OCI-LY7 (cell line): ENCODE data around the gene TOP3A. TPM values are rescaled to one million over a fixed set of nuclear protein-coding genes. Genes with fewer than 3 reads are reported as not detected.

Experiments used
- BruUV-seq: library from RNA; stranded (reverse); fragments of 400-500 nt; replicated peaks from 2 replicates; lab custom pipeline; 2021; lab: Mats Ljungman, UMichigan
- CTCF ChIA-PET: fragments of 300-600 bp; sonication (Branson Sonifier 250); formaldehyde crosslinking; loops from one replicate; lab custom pipeline; 2022; ENCODE audit warnings: antibody characterized with exemption; ENCODE audit not compliant: unreplicated experiment; lab: Charles Lee
- POLR2A ChIA-PET: fragments of 300-600 bp; sonication (Branson Sonifier 250); formaldehyde crosslinking; loops from one replicate; lab custom pipeline; 2022; ENCODE audit warnings: antibody characterized with exemption; lab: Charles Lee
- DNase-seq: peaks from one replicate; pipeline ENCODE4 v3.0.0-alpha.2; 2015; ENCODE audit warnings: low spot score
- H2AFZ ChIP-seq: fragments of 200-600 bp; sonication (generic), shearing (Covaris generic); 2 replicates; pipeline ENCODE4 v1.6.1; 2014; ENCODE audit warnings: mild to moderate bottlenecking, antibody characterized with exemption, low read length, moderate library complexity
- H3K27ac ChIP-seq: fragments of 200-600 bp; sonication (generic); 2 replicates; pipeline ENCODE4 v1.5.1; 2014; ENCODE audit warnings: mixed run types, low read depth, mild to moderate bottlenecking, moderate library complexity, low read length, inconsistent platforms; ENCODE audit not compliant: poor library complexity, severe bottlenecking
- H3K36me3 ChIP-seq: fragments of 200-600 bp; sonication (generic); 2 replicates; pipeline ENCODE4 v1.6.1; 2014; ENCODE audit warnings: mild to moderate bottlenecking, antibody characterized with exemption, low read length, moderate library complexity, mixed read lengths; ENCODE audit not compliant: insufficient read depth
- H3K4me1 ChIP-seq: fragments of 200-600 bp; sonication (generic); 2 replicates; pipeline ENCODE4 v1.5.1; 2014; ENCODE audit warnings: mild to moderate bottlenecking, low read length; ENCODE audit not compliant: insufficient read depth, poor library complexity, severe bottlenecking
- H3K4me2 ChIP-seq: fragments of 200-600 bp; sonication (generic); 2 replicates; pipeline ENCODE4 v1.6.1; 2014; ENCODE audit warnings: mild to moderate bottlenecking, low read length
- H3K4me3 ChIP-seq: fragments of 200-600 bp; sonication (generic); 2 replicates; pipeline ENCODE4 v1.5.1; 2014; ENCODE audit warnings: mild to moderate bottlenecking, low read depth, low read length; ENCODE audit not compliant: poor library complexity, severe bottlenecking
- H3K79me2 ChIP-seq: fragments of 200-600 bp; sonication (generic); 2 replicates; pipeline ENCODE4 v1.6.1; 2016; ENCODE audit warnings: low read depth, mild to moderate bottlenecking, low read length, moderate library complexity, mixed read lengths; ENCODE audit not compliant: insufficient read depth
- H3K9me2 ChIP-seq: fragments of 200-600 bp; sonication (generic); 2 replicates; pipeline ENCODE4 v1.6.1; 2016; ENCODE audit warnings: mild to moderate bottlenecking, low read length, mixed read lengths; ENCODE audit not compliant: insufficient read depth
- H3K9me3 ChIP-seq: fragments of 200-600 bp; sonication (generic); 2 replicates; pipeline ENCODE4 v1.6.1; 2014; ENCODE audit warnings: mild to moderate bottlenecking, mixed run types, low read length, mixed read lengths
- H4K20me1 ChIP-seq: fragments of 200-600 bp; sonication (generic); 2 replicates; pipeline ENCODE4 v1.6.1; 2014; ENCODE audit warnings: mild to moderate bottlenecking, antibody characterized with exemption, low read length, moderate library complexity, mixed read lengths; ENCODE audit not compliant: insufficient read depth
- EZH2phosphoT487 ChIP-seq: fragments of 200-600 bp; sonication (generic); IDR thresholded peaks from 2 replicates; pipeline ENCODE4 v1.6.1; 2018; ENCODE audit warnings: low read depth, borderline replicate concordance, mild to moderate bottlenecking, mixed run types, antibody characterized with exemption, low read length, moderate library complexity, mixed read lengths
- intact Hi-C: fragments of 100-400 bp; cut with micrococcal nuclease; formaldehyde crosslinking; loops from one replicate; pipeline ENCODE4 v1.10.0; 2022; ENCODE audit not compliant: unreplicated experiment
- total RNA-seq, 2 experiments: library from RNA; depleted of rRNA in 1 of 2; stranded (reverse); fragments of >200 nt in 1 of 2; shearing (Covaris generic) in 1 of 2; gene quantifications; 2 replicates each; pipeline ENCODE4 v1.2.3, GENCODE V29; 2014 to 2022
- TF ChIP-seq, protein P1 (sequence below): fragments of 200-600 bp; sonication (generic); conservative IDR thresholded peaks from 2 replicates; pipeline ENCODE4 v1.5.1; 2014; ENCODE audit warnings: mild to moderate bottlenecking, antibody characterized with exemption, low read length, moderate library complexity, mixed read lengths

The TOP3A gene
- total RNA-seq, 2 experiments from 2014 or later = 48.3 to 64.4 TPM

- Histone ChIP-seq H3K79me2 (peaks cover 16% of the 10 kb centered on the region), H3K27ac (no peak overlapping the region), H3K4me2 (no peak overlapping the region), H3K4me3 (no peak overlapping the region), H2AFZ (no peak overlapping the region), H3K4me1 (peaks cover 35% of the 10 kb centered on the region), H3K9me3 (no peaks in the 10 kb centered on the region), H4K20me1 (no peaks in the 10 kb centered on the region; the same call in 1 of the 2 replicates), H3K9me2 (no peaks in the 10 kb centered on the region), H3K36me3 (peaks cover 39% of the 10 kb centered on the region)
- no peak for TF ChIP-seq EZH2phosphoT487
- TF ChIP-seq, protein P1, sequence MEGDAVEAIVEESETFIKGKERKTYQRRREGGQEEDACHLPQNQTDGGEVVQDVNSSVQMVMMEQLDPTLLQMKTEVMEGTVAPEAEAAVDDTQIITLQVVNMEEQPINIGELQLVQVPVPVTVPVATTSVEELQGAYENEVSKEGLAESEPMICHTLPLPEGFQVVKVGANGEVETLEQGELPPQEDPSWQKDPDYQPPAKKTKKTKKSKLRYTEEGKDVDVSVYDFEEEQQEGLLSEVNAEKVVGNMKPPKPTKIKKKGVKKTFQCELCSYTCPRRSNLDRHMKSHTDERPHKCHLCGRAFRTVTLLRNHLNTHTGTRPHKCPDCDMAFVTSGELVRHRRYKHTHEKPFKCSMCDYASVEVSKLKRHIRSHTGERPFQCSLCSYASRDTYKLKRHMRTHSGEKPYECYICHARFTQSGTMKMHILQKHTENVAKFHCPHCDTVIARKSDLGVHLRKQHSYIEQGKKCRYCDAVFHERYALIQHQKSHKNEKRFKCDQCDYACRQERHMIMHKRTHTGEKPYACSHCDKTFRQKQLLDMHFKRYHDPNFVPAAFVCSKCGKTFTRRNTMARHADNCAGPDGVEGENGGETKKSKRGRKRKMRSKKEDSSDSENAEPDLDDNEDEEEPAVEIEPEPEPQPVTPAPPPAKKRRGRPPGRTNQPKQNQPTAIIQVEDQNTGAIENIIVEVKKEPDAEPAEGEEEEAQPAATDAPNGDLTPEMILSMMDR = peak; percentile 59
- no TSS peak for BruUV-seq
- ChIA-PET CTCF (no interaction called here), POLR2A (no interaction called here)
- no peak for DNase-seq
- intact Hi-C loops = no loop called here
Observed at GRCh38 chr17:18321309-18321708, 6.5 kb upstream of the TOP3A start.

DNA sequence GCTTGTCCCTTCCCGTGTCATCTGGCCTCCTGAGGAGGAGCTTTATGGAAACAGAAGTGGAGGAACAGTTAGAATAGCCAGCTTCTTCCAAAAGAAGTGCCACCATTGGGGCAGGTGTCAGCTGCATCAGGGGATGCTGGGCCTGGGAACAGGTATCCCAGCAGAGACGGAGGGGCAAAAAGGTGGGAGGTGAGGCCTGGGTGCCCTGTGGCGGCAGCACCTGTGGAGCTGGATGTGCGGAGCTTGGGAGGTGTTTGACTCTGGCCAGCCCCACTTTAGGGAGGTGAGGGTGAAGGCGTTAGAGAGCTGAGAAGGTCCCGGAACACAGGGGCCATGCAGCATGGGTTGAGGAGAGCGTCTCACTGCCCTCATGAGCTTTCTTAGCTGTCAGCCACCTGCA, 5.5 kb upstream of the TOP3A start:
- no peak for DNase-seq
- TF ChIP-seq EZH2phosphoT487 = no peak
- TF ChIP-seq, protein P1 = no peak
- ChIA-PET POLR2A (interaction anchor here (0.5 kb wide), 1 partner anchor 1002 kb away, joined by 3 read pairs; no protein-coding TSS in a partner anchor), CTCF (no interaction called here)
- no peak overlapping the region for H2AFZ ChIP-seq
- peaks cover 32% of the 10 kb centered on the region for H3K36me3 ChIP-seq
- no peaks in the 10 kb centered on the region for H3K9me2 ChIP-seq
- H3K4me1 ChIP-seq = peaks cover 31% of the 10 kb centered on the region
- no peaks in the 10 kb centered on the region for H3K9me3 ChIP-seq
- H4K20me1 ChIP-seq = no peaks in the 10 kb centered on the region; the same call in 1 of the 2 replicates
- no peak overlapping the region for H3K4me3 ChIP-seq
- no TSS peak for BruUV-seq
- H3K27ac ChIP-seq = no peak overlapping the region
- H3K79me2 ChIP-seq = peaks cover 26% of the 10 kb centered on the region
- intact Hi-C loops = no loop called here
- H3K4me2 ChIP-seq = peak overlapping the region; percentile 10; the same call in 1 of the 2 replicates

- TF ChIP-seq EZH2phosphoT487 = no peak
- TF ChIP-seq, protein P1 = peak; percentile 74
- H3K4me3 ChIP-seq = no peak overlapping the region
- peaks cover 26% of the 10 kb centered on the region for H3K4me1 ChIP-seq
- no peaks in the 10 kb centered on the region; the same call in 1 of the 2 replicates for H4K20me1 ChIP-seq
- H3K79me2 ChIP-seq = peaks cover 26% of the 10 kb centered on the region
- H3K27ac ChIP-seq = no peak overlapping the region
- no peak overlapping the region for H2AFZ ChIP-seq
- peaks cover 27% of the 10 kb centered on the region for H3K36me3 ChIP-seq
- CTCF ChIA-PET = no interaction called here
- intact Hi-C loops = loop anchor here (5.0 kb wide), 1 partner anchor 72 kb away; no protein-coding TSS in a partner anchor
- no peaks in the 10 kb centered on the region for H3K9me3 ChIP-seq
- no TSS peak for BruUV-seq
- peak; percentile 60 for DNase-seq
- peak overlapping the region; percentile 25; the same call in 1 of the 2 replicates for H3K4me2 ChIP-seq
- H3K9me2 ChIP-seq = no peaks in the 10 kb centered on the region
- POLR2A ChIA-PET = no interaction called here
Observed at GRCh38 chr17:18319604-18320256, 4.9 kb upstream of the TOP3A start.
